ENCODE data around the gene ADRM1.

The ADRM1 gene

DNA sequence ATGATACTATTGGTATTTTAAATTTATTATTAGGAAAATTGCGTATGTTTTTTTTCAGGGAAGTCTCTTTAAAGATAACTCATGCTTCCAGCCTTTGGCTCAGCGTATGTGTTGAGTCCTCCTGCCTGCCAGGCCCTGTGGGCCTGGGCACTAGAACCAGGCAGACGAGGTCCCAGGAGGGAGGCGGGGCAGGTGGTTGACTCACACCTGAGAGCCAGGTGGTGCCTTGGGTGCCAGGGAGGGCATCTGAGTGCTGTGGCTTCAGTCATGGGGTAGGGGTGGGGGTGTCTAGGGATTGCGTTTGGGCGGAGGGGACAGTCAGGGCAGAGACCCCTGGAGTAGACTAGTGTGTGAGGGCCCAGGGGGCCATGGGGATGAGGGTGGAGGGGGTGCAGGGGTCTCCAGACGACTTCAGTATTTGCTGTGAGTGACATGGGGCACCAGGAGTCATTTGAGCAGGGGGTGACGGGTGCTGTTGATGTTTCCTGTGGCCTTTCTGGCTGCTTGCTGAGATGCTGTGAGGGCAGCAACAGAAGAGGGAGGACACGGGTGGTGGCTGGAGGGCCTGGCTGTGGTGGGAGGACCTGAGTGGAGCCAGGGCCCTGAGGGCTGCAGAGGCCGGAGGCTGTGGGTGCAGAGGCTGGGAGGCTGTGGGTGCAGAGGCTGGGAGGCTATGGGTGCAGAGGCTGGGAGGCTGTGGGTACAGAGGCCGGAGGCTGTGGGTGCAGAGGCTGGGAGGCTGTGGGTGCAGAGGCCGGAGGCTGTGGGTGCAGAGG lies 14.8 kb upstream of the ADRM1 start:
- no peak overlapping the region for H3K4me3 ChIP-seq (ENCODE audit: low read length in 2 of 2)
- H3K9me3 ChIP-seq (ENCODE audit: control insufficient read depth in 2 of 2, low read length in 2 of 2): no peaks in the 10 kb centered on the region
- H3K4me1 ChIP-seq (ENCODE audit: control insufficient read depth in 2 of 2, insufficient read depth in 2 of 2, low read length in 2 of 2): no peaks in the 10 kb centered on the region
- H3K36me3 ChIP-seq (ENCODE audit: control insufficient read depth in 2 of 2, insufficient read depth in 2 of 2, low read length in 2 of 2): peaks cover 40 to 52% of the 10 kb centered on the region in 2 donors
- H3K27me3 ChIP-seq (ENCODE audit: control insufficient read depth in 2 of 2, insufficient read depth in 2 of 2, low read length in 2 of 2): no peaks in the 10 kb centered on the region
- no peak overlapping the region for H3K27ac ChIP-seq (ENCODE audit: low read depth in 2 of 2, low read length in 2 of 2)
- H3K9ac ChIP-seq (ENCODE audit: low read depth in 1 of 2, low read length in 2 of 2): no peak overlapping the region

DNA sequence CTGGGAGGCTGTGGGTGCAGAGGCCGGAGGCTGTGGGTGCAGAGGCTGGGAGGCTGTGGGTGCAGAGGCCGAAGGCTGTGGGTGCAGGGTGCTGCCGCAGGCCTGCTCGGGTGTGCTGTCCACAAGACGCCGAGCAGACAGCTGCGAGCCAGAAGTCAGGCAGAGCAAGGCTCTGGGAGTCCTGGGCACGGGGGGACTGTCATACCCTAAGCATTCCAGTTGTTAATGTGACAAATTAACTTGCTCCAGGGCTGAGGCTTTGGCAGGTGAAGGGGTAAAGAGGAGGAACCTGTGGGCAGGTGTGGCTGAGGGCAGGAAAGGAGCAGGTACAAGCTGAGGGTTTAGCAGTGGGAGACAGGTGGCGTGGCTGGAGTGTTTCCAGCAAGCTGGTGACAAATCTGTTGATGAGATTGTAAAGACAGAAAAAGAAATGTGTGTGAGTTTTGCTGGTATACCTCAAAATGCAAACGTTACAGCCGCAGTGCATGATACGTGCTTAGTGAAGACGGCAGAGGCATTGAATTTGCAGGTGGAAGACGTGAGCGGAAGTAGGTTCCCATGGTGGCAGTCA lies 14.2 kb upstream of the ADRM1 start:
- Histone ChIP-seq H3K27me3 (ENCODE audit: control insufficient read depth in 2 of 2, insufficient read depth in 2 of 2, low read length in 2 of 2) (no peaks in the 10 kb centered on the region), H3K9me3 (ENCODE audit: control insufficient read depth in 2 of 2, low read length in 2 of 2) (no peaks in the 10 kb centered on the region), H3K27ac (ENCODE audit: low read depth in 2 of 2, low read length in 2 of 2) (no peak overlapping the region), H3K4me1 (ENCODE audit: control insufficient read depth in 2 of 2, insufficient read depth in 2 of 2, low read length in 2 of 2) (no peaks in the 10 kb centered on the region), H3K4me3 (ENCODE audit: low read length in 2 of 2) (no peak overlapping the region), H3K36me3 (ENCODE audit: control insufficient read depth in 2 of 2, insufficient read depth in 2 of 2, low read length in 2 of 2) (peaks cover 33 to 51% of the 10 kb centered on the region in 2 donors), H3K9ac (ENCODE audit: low read depth in 1 of 2, low read length in 2 of 2) (no peak overlapping the region)

GRCh38 chr20:62289131-62289530 lies 13.7 kb upstream of the ADRM1 start:
- Histone ChIP-seq H3K27me3 (ENCODE audit: control insufficient read depth in 2 of 2, insufficient read depth in 2 of 2, low read length in 2 of 2) (no peaks in the 10 kb centered on the region), H3K4me1 (ENCODE audit: control insufficient read depth in 2 of 2, insufficient read depth in 2 of 2, low read length in 2 of 2) (no peaks in the 10 kb centered on the region), H3K36me3 (ENCODE audit: control insufficient read depth in 2 of 2, insufficient read depth in 2 of 2, low read length in 2 of 2) (peaks cover 32 to 51% of the 10 kb centered on the region in 2 donors), H3K27ac (ENCODE audit: low read depth in 2 of 2, low read length in 2 of 2) (no peak overlapping the region), H3K9me3 (ENCODE audit: control insufficient read depth in 2 of 2, low read length in 2 of 2) (no peaks in the 10 kb centered on the region), H3K9ac (ENCODE audit: low read depth in 1 of 2, low read length in 2 of 2) (no peak overlapping the region), H3K4me3 (ENCODE audit: low read length in 2 of 2) (no peak overlapping the region)

GRCh38 chr20:62289898-62290297 lies 12.9 kb upstream of the ADRM1 start:
- peaks cover 38 to 53% of the 10 kb centered on the region in 2 donors for H3K36me3 ChIP-seq (ENCODE audit: control insufficient read depth in 2 of 2, insufficient read depth in 2 of 2, low read length in 2 of 2)
- no peaks in the 10 kb centered on the region for H3K4me1 ChIP-seq (ENCODE audit: control insufficient read depth in 2 of 2, insufficient read depth in 2 of 2, low read length in 2 of 2)
- H3K9ac ChIP-seq (ENCODE audit: low read depth in 1 of 2, low read length in 2 of 2): no peak overlapping the region
- H3K4me3 ChIP-seq (ENCODE audit: low read length in 2 of 2): no peak overlapping the region
- H3K27me3 ChIP-seq (ENCODE audit: control insufficient read depth in 2 of 2, insufficient read depth in 2 of 2, low read length in 2 of 2): no peaks in the 10 kb centered on the region
- H3K27ac ChIP-seq (ENCODE audit: low read depth in 2 of 2, low read length in 2 of 2): no peak overlapping the region
- no peaks in the 10 kb centered on the region for H3K9me3 ChIP-seq (ENCODE audit: control insufficient read depth in 2 of 2, low read length in 2 of 2)

- H3K4me1 ChIP-seq (ENCODE audit: control insufficient read depth in 2 of 2, insufficient read depth in 2 of 2, low read length in 2 of 2): no peaks in the 10 kb centered on the region
- no peaks in the 10 kb centered on the region for H3K27me3 ChIP-seq (ENCODE audit: control insufficient read depth in 2 of 2, insufficient read depth in 2 of 2, low read length in 2 of 2)
- no peak overlapping the region for H3K27ac ChIP-seq (ENCODE audit: low read depth in 2 of 2, low read length in 2 of 2)
- no peak overlapping the region for H3K4me3 ChIP-seq (ENCODE audit: low read length in 2 of 2)
- H3K9me3 ChIP-seq (ENCODE audit: control insufficient read depth in 2 of 2, low read length in 2 of 2): no peaks in the 10 kb centered on the region
- no peak overlapping the region for H3K9ac ChIP-seq (ENCODE audit: low read depth in 1 of 2, low read length in 2 of 2)
- H3K36me3 ChIP-seq (ENCODE audit: control insufficient read depth in 2 of 2, insufficient read depth in 2 of 2, low read length in 2 of 2): peaks cover 44 to 55% of the 10 kb centered on the region in 2 donors
These were observed 11.3 kb upstream of the ADRM1 start for GRCh38 chr20:62291251-62292066.

- H3K27ac ChIP-seq (ENCODE audit: low read depth in 2 of 2, low read length in 2 of 2): no peak overlapping the region
These were observed 10.7 kb upstream of the ADRM1 start for GRCh38 chr20:62292108-62292507.

DNA sequence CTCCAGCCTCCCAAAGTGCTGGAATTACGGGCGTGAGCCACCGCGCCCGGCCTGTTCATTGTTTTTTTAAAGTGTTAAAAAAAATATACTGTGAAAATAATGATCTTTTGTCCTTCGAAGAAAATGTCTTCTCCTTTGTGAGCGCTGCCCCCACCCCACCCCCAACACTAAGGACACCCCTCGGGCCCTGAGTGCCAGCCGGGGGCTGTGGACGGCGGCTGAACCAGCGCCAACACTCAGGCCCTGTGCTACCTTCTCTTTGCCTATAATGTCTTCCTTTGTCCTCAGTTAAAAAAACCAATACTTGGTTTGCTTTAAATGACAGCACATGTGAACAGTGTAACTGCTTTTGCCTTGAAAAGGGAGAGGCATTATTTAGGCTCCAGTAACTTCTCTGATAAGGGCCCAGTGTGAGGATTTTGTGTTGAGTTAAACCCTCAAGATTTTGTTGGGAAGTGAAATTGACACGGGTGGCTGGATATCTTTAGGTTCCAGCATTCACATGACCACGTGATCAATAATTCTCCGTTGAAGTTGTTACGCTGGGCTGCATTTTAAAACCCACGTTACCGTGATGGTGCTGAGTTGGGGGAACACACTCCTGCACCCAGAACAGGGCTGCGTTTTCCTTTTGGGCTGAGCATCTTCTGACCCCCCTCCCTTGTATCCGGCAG lies 9.5 kb upstream of the ADRM1 start:
- Histone ChIP-seq H3K27ac (ENCODE audit: low read depth in 2 of 2, low read length in 2 of 2) (no peak overlapping the region), H3K27me3 (ENCODE audit: control insufficient read depth in 2 of 2, insufficient read depth in 2 of 2, low read length in 2 of 2) (no peaks in the 10 kb centered on the region), H3K9me3 (ENCODE audit: control insufficient read depth in 2 of 2, low read length in 2 of 2) (no peaks in the 10 kb centered on the region), H3K4me1 (ENCODE audit: control insufficient read depth in 2 of 2, insufficient read depth in 2 of 2, low read length in 2 of 2) (no peaks in the 10 kb centered on the region), H3K36me3 (ENCODE audit: control insufficient read depth in 2 of 2, insufficient read depth in 2 of 2, low read length in 2 of 2) (peaks cover 39 to 57% of the 10 kb centered on the region in 2 donors), H3K9ac (ENCODE audit: low read depth in 1 of 2, low read length in 2 of 2) (no peak overlapping the region), H3K4me3 (ENCODE audit: low read length in 2 of 2) (no peak overlapping the region)

More at GRCh38 chr20:62292108-62292507, 10.7 kb upstream of the ADRM1 start:
- Histone ChIP-seq H3K36me3 (ENCODE audit: control insufficient read depth in 2 of 2, insufficient read depth in 2 of 2, low read length in 2 of 2) (peaks cover 44 to 56% of the 10 kb centered on the region in 2 donors), H3K4me3 (ENCODE audit: low read length in 2 of 2) (no peak overlapping the region), H3K9me3 (ENCODE audit: control insufficient read depth in 2 of 2, low read length in 2 of 2) (no peaks in the 10 kb centered on the region), H3K4me1 (ENCODE audit: control insufficient read depth in 2 of 2, insufficient read depth in 2 of 2, low read length in 2 of 2) (no peaks in the 10 kb centered on the region), H3K9ac (ENCODE audit: low read depth in 1 of 2, low read length in 2 of 2) (no peak overlapping the region), H3K27me3 (ENCODE audit: control insufficient read depth in 2 of 2, insufficient read depth in 2 of 2, low read length in 2 of 2) (no peaks in the 10 kb centered on the region)

DNA sequence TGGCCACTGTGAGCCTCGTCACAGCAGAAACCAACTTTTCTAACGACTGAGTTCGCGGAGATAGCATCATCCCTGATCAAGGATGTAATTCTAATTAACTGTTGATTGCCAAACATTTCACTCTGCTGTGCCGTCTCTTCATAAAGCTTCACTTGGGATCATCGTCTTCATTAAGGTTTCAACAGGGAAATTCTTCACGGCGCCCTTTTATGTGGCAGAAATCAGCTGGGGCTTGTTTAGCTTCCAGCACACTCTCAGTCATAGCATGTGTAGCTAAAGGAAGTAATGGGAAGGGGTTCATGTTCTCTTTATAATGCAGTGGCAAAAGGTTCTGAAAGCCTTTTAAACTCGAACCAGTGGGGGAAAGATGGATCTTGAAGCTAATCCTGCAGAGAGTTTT lies 8.9 kb upstream of the ADRM1 start:
- H3K9ac ChIP-seq (ENCODE audit: low read depth in 1 of 2, low read length in 2 of 2): no peak overlapping the region
- H3K4me3 ChIP-seq (ENCODE audit: low read length in 2 of 2): no peak overlapping the region
- peaks cover 34 to 58% of the 10 kb centered on the region in 2 donors for H3K36me3 ChIP-seq (ENCODE audit: control insufficient read depth in 2 of 2, insufficient read depth in 2 of 2, low read length in 2 of 2)
- H3K9me3 ChIP-seq (ENCODE audit: control insufficient read depth in 2 of 2, low read length in 2 of 2): no peaks in the 10 kb centered on the region
- no peaks in the 10 kb centered on the region for H3K4me1 ChIP-seq (ENCODE audit: control insufficient read depth in 2 of 2, insufficient read depth in 2 of 2, low read length in 2 of 2)
- no peak overlapping the region for H3K27ac ChIP-seq (ENCODE audit: low read depth in 2 of 2, low read length in 2 of 2)
- H3K27me3 ChIP-seq (ENCODE audit: control insufficient read depth in 2 of 2, insufficient read depth in 2 of 2, low read length in 2 of 2): no peaks in the 10 kb centered on the region

DNA sequence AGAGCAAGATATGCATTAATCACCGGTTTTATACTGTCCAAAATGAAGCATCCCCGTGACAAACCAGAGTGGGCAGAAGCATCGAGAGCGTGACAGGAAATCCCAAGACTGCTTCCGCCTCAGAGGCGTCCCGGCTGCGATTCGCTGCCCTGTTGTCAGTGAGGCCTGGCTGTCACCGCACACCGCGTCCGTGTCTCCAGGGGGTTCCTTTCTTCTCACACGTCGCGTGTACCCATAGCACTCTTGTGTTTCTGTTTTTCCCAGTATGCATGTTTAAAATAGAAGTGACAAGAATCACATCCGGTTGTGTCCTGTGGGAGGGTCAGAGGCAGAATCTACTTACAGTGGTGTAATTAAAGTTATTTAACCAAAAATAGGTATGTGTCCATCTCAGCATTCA lies 8.3 kb upstream of the ADRM1 start:
- no peaks in the 10 kb centered on the region for H3K4me1 ChIP-seq (ENCODE audit: control insufficient read depth in 2 of 2, insufficient read depth in 2 of 2, low read length in 2 of 2)
- H3K36me3 ChIP-seq (ENCODE audit: control insufficient read depth in 2 of 2, insufficient read depth in 2 of 2, low read length in 2 of 2): peaks cover 30 to 54% of the 10 kb centered on the region in 2 donors

More for the DNA sequence above, 8.3 kb upstream of the ADRM1 start:
- Histone ChIP-seq H3K9ac (ENCODE audit: low read depth in 1 of 2, low read length in 2 of 2) (no peak overlapping the region), H3K4me3 (ENCODE audit: low read length in 2 of 2) (no peak overlapping the region), H3K9me3 (ENCODE audit: control insufficient read depth in 2 of 2, low read length in 2 of 2) (no peaks in the 10 kb centered on the region), H3K27me3 (ENCODE audit: control insufficient read depth in 2 of 2, insufficient read depth in 2 of 2, low read length in 2 of 2) (no peaks in the 10 kb centered on the region), H3K27ac (ENCODE audit: low read depth in 2 of 2, low read length in 2 of 2) (no peak overlapping the region)

All from mucosa of rectum (tissue), 2 donors.